Smooth muscle cell (in vitro differentiated cells): ENCODE measurements around the gene MTMR12. TPM values are rescaled to one million over a fixed set of nuclear protein-coding genes. Genes with fewer than 3 reads are reported as not detected.

ENCODE experiments used
- DNase-seq: peaks from one replicate; lab custom pipeline; 2025; ENCODE audit not compliant: unreplicated experiment; lab: John Stamatoyannopoulos, UW
- H2AFZ ChIP-seq: fragments of 200-600 bp; sonication (generic); 2 replicates; pipeline ENCODE4 v1.6.0; 2016; ENCODE audit warnings: antibody characterized with exemption, low read depth, mild to moderate bottlenecking
- H3F3A ChIP-seq: fragments of 200-600 bp; sonication (generic); 2 replicates; pipeline ENCODE4 v1.6.0; 2017; ENCODE audit warnings: antibody characterized with exemption, low read depth
- H3K27ac ChIP-seq: fragments of 200-600 bp; sonication (generic); 2 replicates; pipeline ENCODE4 v1.5.1; 2016; ENCODE audit warnings: low read depth, mild to moderate bottlenecking
- H3K27me3 ChIP-seq: fragments of 200-600 bp; sonication (generic); 2 replicates; pipeline ENCODE4 v1.6.1; 2016; ENCODE audit warnings: low read depth, mild to moderate bottlenecking
- H3K36me3 ChIP-seq: fragments of 200-600 bp; sonication (generic); 2 replicates; pipeline ENCODE4 v1.5.1; 2016; ENCODE audit warnings: low read depth
- H3K4me1 ChIP-seq: fragments of 200-600 bp; sonication (generic); 2 replicates; pipeline ENCODE4 v1.5.1; 2016; ENCODE audit warnings: low read depth
- H3K4me2 ChIP-seq: fragments of 200-600 bp; sonication (generic); 2 replicates; pipeline ENCODE4 v1.6.0; 2016; ENCODE audit warnings: mild to moderate bottlenecking
- H3K4me3 ChIP-seq: fragments of 200-600 bp; sonication (generic); 2 replicates; pipeline ENCODE4 v1.5.1; 2016; ENCODE audit warnings: mild to moderate bottlenecking
- H3K79me2 ChIP-seq: fragments of 200-600 bp; sonication (generic); 2 replicates; pipeline ENCODE4 v1.6.0; 2016; ENCODE audit warnings: low read depth, mild to moderate bottlenecking
- H3K9ac ChIP-seq: fragments of 200-600 bp; sonication (generic); 2 replicates; pipeline ENCODE4 v1.6.0; 2016; ENCODE audit warnings: low read depth
- H3K9me3 ChIP-seq: fragments of 200-600 bp; sonication (generic); replicated peaks from 2 replicates; pipeline ENCODE4 v1.5.1; 2016; ENCODE audit warnings: low read depth
- H4K20me1 ChIP-seq: fragments of 200-600 bp; sonication (generic); 2 replicates; pipeline ENCODE4 v1.6.0; 2016; ENCODE audit warnings: low read depth
- CTCF ChIP-seq: fragments of 200-600 bp; sonication (generic); IDR thresholded peaks from 2 replicates; pipeline ENCODE4 v1.5.1; 2017; ENCODE audit warnings: borderline replicate concordance, mild to moderate bottlenecking, antibody characterized with exemption; ENCODE audit not compliant: insufficient read depth, poor library complexity, severe bottlenecking
- WGBS: methylation state at CpG from one replicate; pipeline ENCODE4 v1.1.7; 2016; ENCODE audit warnings: low lambda C conversion rate; 5-methylcytosine and 5-hydroxymethylcytosine counted together
- polyA plus RNA-seq: library from polyadenylated mRNA; unstranded; fragments of >200 nt; fragmentation: Nextera tagmentation; extraction: Ambion mirVana; gene quantifications from 2 replicates; pipeline ENCODE4 v1.2.1, GENCODE V29; 2016
- total RNA-seq: library from RNA; depleted of rRNA; stranded (reverse); fragments of >200 nt; gene quantifications from 2 replicates; pipeline ENCODE4 v1.2.3, GENCODE V29; 2014

Gene MTMR12
- total and polyA plus RNA-seq, 2 experiments from 2014 or later, result 4.4 to 8.6 TPM

GRCh38 chr5:32339878-32340277, 27.1 kb upstream of the MTMR12 start:
- H2AFZ ChIP-seq, result no peak overlapping the region
- H3K36me3 ChIP-seq, result no peaks in the 10 kb centered on the region

DNA sequence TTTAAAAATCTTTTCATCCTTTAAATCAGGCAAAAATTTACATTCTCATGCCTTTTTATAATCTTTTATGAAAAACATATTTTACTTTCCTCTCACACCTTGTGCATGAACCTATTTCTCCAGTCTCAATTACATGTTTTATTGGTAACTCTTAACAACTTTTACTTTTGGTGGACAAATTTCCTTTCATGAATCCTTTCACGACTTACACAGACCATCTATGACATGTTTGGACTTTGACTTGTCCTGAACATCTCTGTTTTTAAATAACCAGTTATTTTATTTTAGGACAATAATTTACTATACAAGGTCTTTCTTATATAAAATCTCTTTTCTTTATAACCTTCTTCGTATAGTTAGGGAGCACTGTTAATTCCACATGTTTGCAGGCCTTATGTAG, 26.5 kb upstream of the MTMR12 start:
- no peak overlapping the region for H3K4me3 ChIP-seq
- 59% methylated on average over 2 of the region's 2 CpGs for WGBS
- H4K20me1 ChIP-seq, result no peaks in the 10 kb centered on the region
- H3K4me2 ChIP-seq, result no peak overlapping the region
- no peaks in the 10 kb centered on the region for H3F3A ChIP-seq
- no peak overlapping the region for H2AFZ ChIP-seq
- no peaks in the 10 kb centered on the region for H3K79me2 ChIP-seq
- H3K27me3 ChIP-seq, result no peaks in the 10 kb centered on the region
- peaks cover 17% of the 10 kb centered on the region for H3K9me3 ChIP-seq
- H3K27ac ChIP-seq, result no peak overlapping the region
- no peak for DNase-seq
- no peaks in the 10 kb centered on the region for H3K4me1 ChIP-seq
- TF ChIP-seq CTCF, result no peak
- H3K36me3 ChIP-seq, result no peaks in the 10 kb centered on the region
- H3K9ac ChIP-seq, result no peak overlapping the region

More at GRCh38 chr5:32339878-32340277, 27.1 kb upstream of the MTMR12 start:
- Histone ChIP-seq H3K27ac (no peak overlapping the region), H3K27me3 (no peaks in the 10 kb centered on the region), H4K20me1 (no peaks in the 10 kb centered on the region), H3K4me1 (no peaks in the 10 kb centered on the region), H3K79me2 (no peaks in the 10 kb centered on the region), H3K9ac (no peak overlapping the region), H3K4me3 (no peak overlapping the region), H3K9me3 (peaks cover 17% of the 10 kb centered on the region), H3F3A (no peaks in the 10 kb centered on the region), H3K4me2 (no peak overlapping the region)
- WGBS, result 68% methylated on average over 4 of the region's 4 CpGs
- no peak for TF ChIP-seq CTCF
- no peak for DNase-seq

- Histone ChIP-seq H3K9me3 (no peaks in the 10 kb centered on the region), H3K9ac (no peak overlapping the region), H3K4me2 (no peak overlapping the region), H3K4me3 (no peak overlapping the region), H3K27ac (no peak overlapping the region), H3K27me3 (no peaks in the 10 kb centered on the region), H3K79me2 (no peaks in the 10 kb centered on the region), H4K20me1 (no peaks in the 10 kb centered on the region), H3K36me3 (no peaks in the 10 kb centered on the region), H3F3A (no peaks in the 10 kb centered on the region), H2AFZ (no peak overlapping the region), H3K4me1 (no peaks in the 10 kb centered on the region)
- TF ChIP-seq CTCF, result no peak
- no peak for DNase-seq
- WGBS, result 94% methylated on average over 10 of the region's 10 CpGs
Observed at GRCh38 chr5:32332966-32333365, 20.2 kb upstream of the MTMR12 start.

GRCh38 chr5:32332361-32332760, 19.6 kb upstream of the MTMR12 start:
- Histone ChIP-seq H3K4me1 (no peaks in the 10 kb centered on the region), H3K36me3 (no peaks in the 10 kb centered on the region), H3K9me3 (no peaks in the 10 kb centered on the region), H3K4me3 (no peak overlapping the region), H3K4me2 (no peak overlapping the region), H2AFZ (no peak overlapping the region), H3K27me3 (no peaks in the 10 kb centered on the region), H3K9ac (no peak overlapping the region), H3F3A (no peaks in the 10 kb centered on the region), H3K27ac (no peak overlapping the region), H3K79me2 (no peaks in the 10 kb centered on the region), H4K20me1 (no peaks in the 10 kb centered on the region)
- no peak for TF ChIP-seq CTCF
- WGBS, result 100% methylated on average over 1 of the region's 1 CpG
- DNase-seq, result no peak
